Endothelial cell of umbilical vein (primary cell): ENCODE data around the gene PMFBP1. TPM values are rescaled to one million over a fixed set of nuclear protein-coding genes. Genes with fewer than 3 reads are reported as not detected.
A peak's percentile ranks its signal among the peaks of the same experiment; 100 is the strongest.

Experiments used
- BruUV-seq: library from RNA; stranded (reverse); fragments of 400-500 nt; replicated peaks from 2 replicates; lab custom pipeline; 2021; lab: Mats Ljungman, UMichigan
- CTCF ChIA-PET: fragments of 300-600, 350-600 bp; sonication (Branson Sonifier 250); formaldehyde crosslinking; loops from one replicate; lab custom pipeline; 2021; ENCODE audit warnings: antibody characterized with exemption, inconsistent platforms; lab: Charles Lee
- POLR2A ChIA-PET: fragments of 300-600, 350-600 bp; sonication (Branson Sonifier 250); formaldehyde crosslinking; loops from one replicate; lab custom pipeline; 2021; ENCODE audit warnings: antibody characterized with exemption, inconsistent platforms; lab: Charles Lee
- DNase-seq: peaks from one replicate; pipeline ENCODE4 v3.0.0-alpha.2; 2011; ENCODE audit warnings: low read depth, low spot score
- FAIRE-seq: peaks from 2 replicates; lab custom pipeline; 2011; peaks lifted over from hg19 to GRCh38; lab: Jason Lieb, UNC
- H2AFZ ChIP-seq: 2 replicates; pipeline ENCODE4 v1.6.0; 2012; ENCODE audit warnings: low read depth, low read length, control low read depth, inconsistent platforms
- H3K27ac ChIP-seq: 2 replicates; pipeline ENCODE4 v1.5.1; 2011; ENCODE audit warnings: low read depth, mild to moderate bottlenecking, control low read depth, low read length, moderate library complexity; ENCODE audit not compliant: insufficient read depth
- H3K27me3 ChIP-seq, 2 experiments: 2 replicates each; pipeline versions ENCODE4 v1.6.0 to v1.6.1; 2011; ENCODE audit warnings: low read length in 2 of 2, mixed read lengths in 1 of 2; ENCODE audit not compliant: control insufficient read depth in 2 of 2, insufficient read depth in 2 of 2
- H3K36me3 ChIP-seq, 2 experiments: 2 replicates in 1 of 2; 3 replicates in 1 of 2; pipeline ENCODE4 v1.5.1; 2011; ENCODE audit warnings: low read length in 2 of 2, mild to moderate bottlenecking in 1 of 2, moderate library complexity in 1 of 2; ENCODE audit not compliant: control insufficient read depth in 2 of 2, insufficient read depth in 2 of 2; ENCODE audit errors: extremely low read depth in 1 of 2
- H3K4me1 ChIP-seq: 3 replicates; pipeline ENCODE4 v1.5.1; 2011; ENCODE audit warnings: mild to moderate bottlenecking, low read length; ENCODE audit not compliant: control insufficient read depth, insufficient read depth; ENCODE audit errors: extremely low read depth
- H3K4me2 ChIP-seq: 2 replicates; pipeline ENCODE4 v1.6.1; 2011; ENCODE audit warnings: low read length, control low read depth, mixed read lengths; ENCODE audit not compliant: insufficient read depth
- H3K4me3 ChIP-seq, 3 experiments: fragments of 200-600 bp in 1 of 3; sonication (generic), shearing (Covaris generic) in 1 of 3; replicated peaks in 1 of 3; 2 replicates each; pipeline ENCODE4 v1.5.1; 2011 to 2016; ENCODE audit warnings: control low read depth in 3 of 3, low read length in 3 of 3, mild to moderate bottlenecking in 2 of 3, inconsistent platforms in 1 of 3, low read depth in 1 of 3, moderate library complexity in 1 of 3; ENCODE audit not compliant: insufficient read depth in 1 of 3
- H3K79me2 ChIP-seq: 2 replicates; pipeline ENCODE4 v1.6.0; 2012; ENCODE audit warnings: low read length, inconsistent platforms; ENCODE audit not compliant: control insufficient read depth, insufficient read depth
- H3K9ac ChIP-seq: replicated peaks from 2 replicates; pipeline ENCODE3; 2011; ENCODE audit warnings: low read length, control low read depth; ENCODE audit not compliant: insufficient read depth; ENCODE audit errors: extremely low read depth
- H3K9me1 ChIP-seq: replicated peaks from 3 replicates; pipeline ENCODE4 v1.6.0; 2011; ENCODE audit warnings: mild to moderate bottlenecking, low read length; ENCODE audit not compliant: control insufficient read depth, insufficient read depth; ENCODE audit errors: extremely low read depth
- H3K9me3 ChIP-seq: replicated peaks from 2 replicates; pipeline ENCODE4 v1.5.1; 2012; ENCODE audit warnings: low read length, inconsistent platforms; ENCODE audit not compliant: control insufficient read depth, insufficient read depth
- H4K20me1 ChIP-seq: replicated peaks from 2 replicates; pipeline ENCODE3; 2011; ENCODE audit warnings: mild to moderate bottlenecking, low read length; ENCODE audit not compliant: control insufficient read depth, insufficient read depth; ENCODE audit errors: extremely low read depth
- EZH2 ChIP-seq: IDR thresholded peaks from 2 replicates; pipeline ENCODE4 v1.6.1; 2012; ENCODE audit warnings: borderline replicate concordance, low read depth, mild to moderate bottlenecking, moderate library complexity, low read length, inconsistent platforms; ENCODE audit not compliant: severe bottlenecking
- FOS ChIP-seq: IDR thresholded peaks from 2 replicates; pipeline ENCODE4 v1.6.1; 2011; ENCODE audit warnings: mild to moderate bottlenecking, low read length, moderate library complexity, borderline replicate concordance; ENCODE audit not compliant: insufficient read depth
- GATA2 ChIP-seq: IDR thresholded peaks from 2 replicates; pipeline ENCODE4 v1.7.0; 2011; ENCODE audit warnings: low read depth, mild to moderate bottlenecking, moderate library complexity, mixed read lengths, low read length; ENCODE audit not compliant: insufficient read length, insufficient read depth
- JUN ChIP-seq: IDR thresholded peaks from 2 replicates; pipeline ENCODE4 v1.6.1; 2011; ENCODE audit warnings: borderline replicate concordance, low read depth; ENCODE audit not compliant: insufficient read length, insufficient read depth
- MAX ChIP-seq: IDR thresholded peaks from 2 replicates; pipeline ENCODE4 v1.6.1; 2011; ENCODE audit not compliant: insufficient read depth, insufficient read length
- MYC ChIP-seq: IDR thresholded peaks from one replicate; pipeline ENCODE4 v1.6.1; 2011; ENCODE audit warnings: mild to moderate bottlenecking, low read depth, low read length
- POLR2A ChIP-seq: IDR thresholded peaks from 2 replicates; pipeline ENCODE4 v1.6.1; 2012; ENCODE audit warnings: low read depth, mild to moderate bottlenecking, control low read depth, low read length
- POLR2AphosphoS5 ChIP-seq: IDR thresholded peaks from 2 replicates; pipeline ENCODE4 v1.6.1; 2012; ENCODE audit warnings: low read depth, mild to moderate bottlenecking, control low read depth, low read length, moderate library complexity; ENCODE audit not compliant: insufficient read depth
- dilution Hi-C: fragments of 300-500 bp; cut with MboI; formaldehyde crosslinking; loops from one replicate; pipeline ENCODE4 v1.15.0; 2019; ENCODE audit warnings: low sequenced_read_pairs; ENCODE audit not compliant: extremely low pct_ligation_motif_present
- intact Hi-C: fragments of 100-400 bp; cut with micrococcal nuclease; formaldehyde crosslinking; loops from one replicate; pipeline ENCODE4 v1.10.0; 2022
- polyA plus RNA-seq, 4 experiments: library from polyadenylated mRNA; depleted of rRNA in 3 of 4; stranded (reverse) in 3 of 4; unstranded in 1 of 4; fragments of >200 nt; gene quantifications; 2 replicates each; pipeline versions ENCODE4 v1.2.1 to v1.2.3, GENCODE V29; 2011 to 2012; ENCODE audit warnings: missing spikeins in 1 of 4
- total RNA-seq: library from RNA; stranded (reverse); gene quantifications from 2 replicates; pipeline ENCODE4 v1.2.3, GENCODE V29; 2021
- TF ChIP-seq, protein P1 (sequence below), 2 donors: IDR thresholded peaks; 1 replicate in 1 of 2; 2 replicates in 1 of 2; pipeline ENCODE4 v1.5.1; 2011; ENCODE audit warnings: low read length in 2 of 2, mild to moderate bottlenecking in 2 of 2, moderate library complexity in 2 of 2, control low read depth in 1 of 2, inconsistent platforms in 1 of 2, low read depth in 1 of 2; ENCODE audit not compliant: insufficient read depth in 1 of 2; ENCODE audit errors: extremely low read depth in 1 of 2

The PMFBP1 gene
- total and polyA plus RNA-seq, 2 donors (not counting 3 experiments of a cell fraction or from before 2014, with no cell fraction given): 0.12 to 0.42 TPM

- intact Hi-C loops (no loop called here), dilution Hi-C loops (no loop called here)
- H3K4me2 ChIP-seq: no peak overlapping the region
- H3K36me3 ChIP-seq: no peaks in the 10 kb centered on the region
- no peaks in the 10 kb centered on the region for H3K79me2 ChIP-seq
- BruUV-seq: no TSS peak
- no peaks in the 10 kb centered on the region for H3K9me1 ChIP-seq
- H3K27ac ChIP-seq: no peak overlapping the region
- TF ChIP-seq GATA2: no peak
- TF ChIP-seq, protein P1, sequence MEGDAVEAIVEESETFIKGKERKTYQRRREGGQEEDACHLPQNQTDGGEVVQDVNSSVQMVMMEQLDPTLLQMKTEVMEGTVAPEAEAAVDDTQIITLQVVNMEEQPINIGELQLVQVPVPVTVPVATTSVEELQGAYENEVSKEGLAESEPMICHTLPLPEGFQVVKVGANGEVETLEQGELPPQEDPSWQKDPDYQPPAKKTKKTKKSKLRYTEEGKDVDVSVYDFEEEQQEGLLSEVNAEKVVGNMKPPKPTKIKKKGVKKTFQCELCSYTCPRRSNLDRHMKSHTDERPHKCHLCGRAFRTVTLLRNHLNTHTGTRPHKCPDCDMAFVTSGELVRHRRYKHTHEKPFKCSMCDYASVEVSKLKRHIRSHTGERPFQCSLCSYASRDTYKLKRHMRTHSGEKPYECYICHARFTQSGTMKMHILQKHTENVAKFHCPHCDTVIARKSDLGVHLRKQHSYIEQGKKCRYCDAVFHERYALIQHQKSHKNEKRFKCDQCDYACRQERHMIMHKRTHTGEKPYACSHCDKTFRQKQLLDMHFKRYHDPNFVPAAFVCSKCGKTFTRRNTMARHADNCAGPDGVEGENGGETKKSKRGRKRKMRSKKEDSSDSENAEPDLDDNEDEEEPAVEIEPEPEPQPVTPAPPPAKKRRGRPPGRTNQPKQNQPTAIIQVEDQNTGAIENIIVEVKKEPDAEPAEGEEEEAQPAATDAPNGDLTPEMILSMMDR (IDR thresholded peaks at IDR 0.05; ENCODE audit: extremely low read depth in 1 of 2, insufficient read depth in 1 of 2, low read depth in 1 of 2, low read length in 2 of 2): peak in 1 of 2 donors; percentile 8
- H3K4me3 ChIP-seq: no peak overlapping the region
- H3K9me3 ChIP-seq: no peaks in the 10 kb centered on the region
- no peaks in the 10 kb centered on the region for H4K20me1 ChIP-seq
- DNase-seq (no peak), FAIRE-seq (no peak)
- H3K9ac ChIP-seq: no peak overlapping the region
- POLR2A ChIA-PET: no interaction called here
- CTCF ChIA-PET: interaction anchor here (1.0 to 1.4 kb wide), 3 partner anchors 47 to 637 kb away, joined by 3 to 11 read pairs (median 3); no protein-coding TSS in a partner anchor
- no peaks in the 10 kb centered on the region for H3K4me1 ChIP-seq
- H3K27me3 ChIP-seq: no peaks in the 10 kb centered on the region
- no peak overlapping the region for H2AFZ ChIP-seq
Observed at GRCh38 chr16:72195609-72196008, 23.7 kb upstream of the PMFBP1 start.

- Histone ChIP-seq H3K4me1 (no peaks in the 10 kb centered on the region), H3K27ac (no peak overlapping the region), H3K9me3 (no peaks in the 10 kb centered on the region), H3K4me2 (no peak overlapping the region), H2AFZ (no peak overlapping the region), H3K9me1 (no peaks in the 10 kb centered on the region), H3K36me3 (no peaks in the 10 kb centered on the region), H3K79me2 (no peaks in the 10 kb centered on the region), H3K27me3 (no peaks in the 10 kb centered on the region), H4K20me1 (no peaks in the 10 kb centered on the region), H3K9ac (no peak overlapping the region), H3K4me3 (no peak overlapping the region)
- DNase-seq (no peak), FAIRE-seq (no peak)
- no TSS peak for BruUV-seq
- CTCF ChIA-PET: no interaction called here
- dilution Hi-C loops: no loop called here
- TF ChIP-seq EZH2 (no peak), POLR2AphosphoS5 (no peak), MYC (no peak), GATA2 (no peak), POLR2A (no peak), MAX (no peak), FOS (no peak), JUN (no peak)
- TF ChIP-seq, protein P1 (IDR thresholded peaks at IDR 0.05; ENCODE audit: extremely low read depth in 1 of 2, insufficient read depth in 1 of 2, low read depth in 1 of 2, low read length in 2 of 2): no peak
- intact Hi-C loops: no loop called here
- POLR2A ChIA-PET: no interaction called here
Observed at GRCh38 chr16:72191551-72191950, 19.6 kb upstream of the PMFBP1 start.
